ENCODE measurements around the gene BAG2.

Gene BAG2

GRCh38 chr6:57177545-57178265, 5.6 kb downstream of the BAG2 start:
- no peak for DNase-seq

- no peak for DNase-seq
Measured at GRCh38 chr6:57180596-57180995, 8.5 kb downstream of the BAG2 start.

GRCh38 chr6:57182017-57182432, 9.9 kb downstream of the BAG2 start:
- DNase-seq = no peak

GRCh38 chr6:57183336-57183735, 11.2 kb downstream of the BAG2 start:
- no peak for DNase-seq

DNA sequence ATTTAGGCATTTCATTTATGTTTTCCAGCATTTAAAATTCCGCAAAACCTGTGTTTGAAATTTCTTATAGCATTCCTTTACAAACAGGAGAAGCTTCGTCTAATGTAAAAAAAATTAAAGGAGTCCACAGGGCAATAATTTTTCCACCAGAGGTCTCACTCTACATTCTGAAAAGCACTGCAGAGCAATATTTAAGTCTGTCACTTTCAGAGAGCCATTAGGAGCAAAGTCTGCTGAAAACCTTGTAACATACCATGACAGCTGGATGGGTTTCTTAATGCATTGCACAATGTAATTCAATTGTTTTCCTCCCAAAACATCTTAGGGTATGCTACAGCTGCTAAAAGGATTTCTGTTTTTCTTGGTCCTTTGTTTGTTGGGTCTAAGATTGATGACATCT, 18.0 kb downstream of the BAG2 start:
- DNase-seq = no peak

DNA sequence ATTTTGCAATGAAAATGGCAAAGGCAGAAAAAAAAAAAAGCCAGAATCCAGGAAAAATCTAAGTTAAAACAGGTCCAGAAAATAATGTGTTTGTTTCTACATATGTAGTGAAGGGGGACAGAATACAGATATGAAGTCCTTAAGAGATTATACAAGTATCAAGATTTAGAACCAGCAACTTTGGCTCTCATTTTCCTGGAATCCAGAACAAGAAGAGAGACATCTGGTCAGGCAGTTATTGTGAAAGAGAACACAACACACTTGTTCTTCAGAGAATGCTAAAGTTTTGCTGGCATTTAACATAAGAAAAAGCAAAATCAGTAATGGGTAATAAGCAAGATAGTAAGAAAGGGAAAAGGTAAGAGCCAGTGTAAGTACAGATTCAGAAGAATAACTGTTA, 21.1 kb downstream of the BAG2 start:
- DNase-seq = no peak

- DNase-seq = no peak
Measured at GRCh38 chr6:57195457-57195856, 23.3 kb downstream of the BAG2 start.

DNA sequence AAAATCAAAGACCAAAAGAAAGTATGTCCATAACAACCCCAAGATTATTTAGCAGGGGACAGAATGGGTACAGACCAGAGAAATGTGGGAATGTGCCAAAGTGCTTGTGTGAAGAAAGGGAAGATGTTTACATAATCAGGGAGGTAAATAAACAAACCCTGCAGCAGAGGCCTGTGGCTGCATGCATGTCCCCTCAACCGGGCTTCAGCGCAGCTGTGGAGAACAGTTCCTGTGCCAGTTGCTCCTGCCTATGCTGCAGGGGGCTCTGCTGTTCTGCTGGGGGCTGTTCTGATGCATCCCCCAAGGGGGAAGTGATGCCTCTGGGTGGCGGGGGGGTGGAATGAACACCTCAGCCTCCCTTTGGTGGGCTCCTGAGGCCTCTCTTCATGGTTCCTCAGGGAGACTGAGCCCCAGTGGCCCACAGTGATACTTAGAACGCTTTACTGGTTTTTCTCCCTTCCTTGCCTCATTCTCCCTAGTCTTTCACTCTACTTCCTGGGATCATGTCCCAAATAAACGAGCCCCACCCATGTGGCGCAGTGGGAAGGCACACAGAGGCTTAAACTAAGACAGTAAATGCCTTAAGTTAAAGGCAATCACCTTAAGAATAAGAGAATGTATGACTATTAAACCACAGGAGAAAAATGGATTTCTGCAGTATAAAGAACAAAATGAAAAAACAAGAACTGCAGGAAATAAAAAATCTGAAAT, 27.0 kb downstream of the BAG2 start:
- DNase-seq = no peak

- no peak for DNase-seq
Measured at GRCh38 chr6:57201718-57202117, 29.6 kb downstream of the BAG2 start.

DNA sequence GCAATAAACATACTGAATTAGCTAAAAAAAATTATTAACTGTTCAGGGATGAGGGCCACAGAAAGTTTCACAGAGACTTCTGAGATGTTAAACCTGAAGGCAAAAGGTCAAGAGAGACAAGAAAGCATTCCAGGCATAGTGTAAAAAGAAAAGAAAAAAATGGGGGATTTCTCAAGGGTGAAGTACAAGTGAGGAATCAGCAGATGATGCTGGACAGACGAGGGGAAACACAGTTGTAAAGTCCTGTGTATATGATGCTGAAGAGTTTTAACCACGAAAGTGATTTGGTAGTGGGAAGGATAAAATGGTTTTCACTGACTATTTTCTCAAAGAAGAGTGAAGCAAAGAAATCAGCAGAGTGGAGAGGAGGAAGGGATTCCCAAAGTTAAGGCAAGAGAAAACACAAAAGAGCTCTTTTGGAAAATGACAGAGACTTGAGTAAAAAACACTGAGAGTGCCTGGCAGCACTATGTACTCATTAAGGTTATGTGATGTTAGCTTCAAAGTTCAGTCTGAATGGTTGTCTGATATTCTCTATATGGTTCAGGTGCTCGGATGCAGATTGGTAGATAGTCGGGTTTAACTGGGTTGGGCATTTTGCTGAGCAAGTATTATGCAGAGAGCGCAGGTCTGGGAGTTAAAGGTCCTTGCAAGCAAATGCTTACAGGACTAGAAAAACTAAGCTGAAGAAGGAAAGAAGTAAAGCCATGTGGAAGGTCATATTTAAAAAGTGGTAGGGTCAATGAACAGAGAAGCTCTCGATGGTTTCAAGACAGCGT, 33.6 kb downstream of the BAG2 start:
- DNase-seq = no peak

DNA sequence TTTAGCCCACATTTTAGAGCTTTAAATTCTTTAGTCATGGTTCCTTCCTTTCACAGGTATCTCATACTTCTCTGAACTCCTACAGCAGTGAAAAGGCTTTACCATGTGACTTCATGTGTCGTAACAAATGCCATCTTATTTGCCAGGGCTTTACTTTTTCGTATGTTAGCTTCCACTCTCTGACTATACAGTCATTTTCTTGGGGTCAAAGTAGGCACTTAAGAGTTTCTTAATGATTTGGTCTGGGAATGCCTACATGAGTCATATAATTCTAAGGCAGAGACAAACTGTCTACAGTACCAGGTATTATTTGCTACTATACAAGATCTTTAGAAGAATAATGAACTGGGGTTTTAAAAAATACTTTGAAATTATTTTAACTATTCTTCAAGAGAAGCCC, 35.0 kb downstream of the BAG2 start:
- no peak for DNase-seq

DNA sequence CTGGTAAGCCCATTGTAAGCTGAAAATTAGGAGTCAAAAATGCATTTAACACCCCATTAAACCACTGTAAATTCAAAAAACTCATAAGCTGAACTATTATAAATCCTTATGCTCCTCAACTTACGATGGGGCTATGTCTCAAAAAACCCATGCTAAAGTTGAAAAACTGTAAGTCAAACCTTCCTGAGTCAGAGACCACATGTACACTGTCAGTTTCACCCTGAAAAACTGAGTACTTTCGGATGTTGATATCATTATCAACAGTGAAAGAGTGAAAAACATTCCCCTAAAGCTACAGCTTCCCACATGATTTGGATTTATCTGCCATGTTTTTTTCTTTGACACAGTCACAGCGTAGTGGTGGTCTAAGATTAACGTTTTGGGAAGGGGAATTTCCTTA, 35.7 kb downstream of the BAG2 start:
- DNase-seq = no peak

- DNase-seq = no peak
Measured at GRCh38 chr6:57209030-57209429, 36.9 kb downstream of the BAG2 start.

- no peak for DNase-seq
Measured at GRCh38 chr6:57210060-57210459, 37.9 kb downstream of the BAG2 start.

DNA sequence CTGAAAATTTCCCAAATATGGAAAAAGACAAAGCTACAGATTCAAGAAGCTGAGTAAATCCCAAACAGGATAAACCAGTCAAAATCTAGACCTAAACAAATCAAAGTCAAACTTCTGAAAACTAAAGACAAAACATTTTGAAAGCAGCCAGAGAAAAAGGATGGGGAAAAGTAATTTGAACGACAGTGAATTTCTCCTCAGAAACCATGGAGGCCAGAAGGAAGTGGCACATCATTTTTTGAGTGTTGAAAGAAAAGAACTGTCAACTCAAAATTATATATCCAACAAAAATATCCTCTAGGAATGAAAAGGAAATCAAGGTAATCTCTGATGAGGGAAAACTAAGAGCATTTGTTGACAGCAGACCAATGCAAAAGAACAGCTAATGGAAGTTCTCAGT, 43.1 kb downstream of the BAG2 start:
- DNase-seq = no peak

DNA sequence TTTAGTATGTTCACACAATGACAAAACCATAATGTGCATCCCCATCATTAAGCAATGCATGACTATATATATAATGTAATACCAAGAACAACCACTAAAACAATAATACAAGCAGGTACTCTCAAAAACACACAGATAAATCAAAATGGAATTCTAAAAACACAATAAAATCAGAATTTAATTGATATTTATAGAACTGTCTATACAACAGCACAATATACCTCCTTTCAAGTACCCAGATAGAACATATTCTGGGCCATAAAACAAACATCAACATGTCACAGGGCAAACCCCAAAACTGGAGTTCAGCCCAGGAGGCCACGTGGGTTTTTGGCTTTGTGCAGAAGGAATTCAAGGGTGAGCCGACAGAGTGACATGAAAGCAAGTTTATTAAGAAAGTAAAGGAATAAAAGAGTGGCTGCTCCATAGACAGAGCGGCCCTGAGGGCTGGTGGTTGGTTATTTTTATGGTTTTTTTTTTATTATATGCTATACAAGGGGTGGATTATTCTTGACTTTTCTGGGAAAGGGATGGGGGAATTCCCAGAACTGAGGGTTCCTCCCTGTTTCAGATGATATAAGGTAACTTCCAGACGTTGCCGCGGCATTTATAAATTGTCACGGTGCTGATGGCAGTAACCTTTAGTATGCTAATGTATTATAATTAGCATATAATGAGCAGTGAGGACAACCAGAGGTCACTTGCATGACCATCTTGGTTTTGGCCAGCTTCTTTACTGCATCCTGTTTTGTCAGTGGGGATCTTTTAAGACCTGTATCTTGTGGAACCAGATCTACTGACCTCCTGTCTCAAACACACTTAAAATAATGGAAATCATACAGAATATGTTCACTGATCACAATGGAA, 44.3 kb downstream of the BAG2 start:
- no peak for DNase-seq

DNA sequence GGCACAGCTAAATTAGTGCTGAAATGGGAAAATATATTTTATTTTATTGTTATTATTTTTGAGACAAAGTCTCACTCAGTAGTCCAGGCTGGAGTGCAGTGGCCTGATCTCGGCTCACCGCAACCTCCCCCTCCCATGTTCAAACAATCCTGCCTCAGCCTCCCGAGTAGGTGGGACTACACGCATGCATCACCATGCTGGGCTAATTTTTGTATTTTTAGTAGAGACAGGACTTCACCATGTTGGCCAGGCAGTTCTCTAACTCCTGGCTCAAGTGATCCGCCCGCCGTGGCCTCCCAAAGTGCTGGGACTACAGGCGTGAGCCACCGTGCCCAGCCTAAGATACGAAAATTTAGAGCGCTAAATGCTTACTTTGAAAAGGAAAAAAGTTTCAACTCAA, 45.1 kb downstream of the BAG2 start:
- DNase-seq = no peak

- no peak for DNase-seq
Measured at GRCh38 chr6:57220083-57220703, 48.1 kb downstream of the BAG2 start.

- peak; percentile 72 for DNase-seq
Measured at GRCh38 chr6:57221191-57221935, 49.2 kb downstream of the BAG2 start.

DNA sequence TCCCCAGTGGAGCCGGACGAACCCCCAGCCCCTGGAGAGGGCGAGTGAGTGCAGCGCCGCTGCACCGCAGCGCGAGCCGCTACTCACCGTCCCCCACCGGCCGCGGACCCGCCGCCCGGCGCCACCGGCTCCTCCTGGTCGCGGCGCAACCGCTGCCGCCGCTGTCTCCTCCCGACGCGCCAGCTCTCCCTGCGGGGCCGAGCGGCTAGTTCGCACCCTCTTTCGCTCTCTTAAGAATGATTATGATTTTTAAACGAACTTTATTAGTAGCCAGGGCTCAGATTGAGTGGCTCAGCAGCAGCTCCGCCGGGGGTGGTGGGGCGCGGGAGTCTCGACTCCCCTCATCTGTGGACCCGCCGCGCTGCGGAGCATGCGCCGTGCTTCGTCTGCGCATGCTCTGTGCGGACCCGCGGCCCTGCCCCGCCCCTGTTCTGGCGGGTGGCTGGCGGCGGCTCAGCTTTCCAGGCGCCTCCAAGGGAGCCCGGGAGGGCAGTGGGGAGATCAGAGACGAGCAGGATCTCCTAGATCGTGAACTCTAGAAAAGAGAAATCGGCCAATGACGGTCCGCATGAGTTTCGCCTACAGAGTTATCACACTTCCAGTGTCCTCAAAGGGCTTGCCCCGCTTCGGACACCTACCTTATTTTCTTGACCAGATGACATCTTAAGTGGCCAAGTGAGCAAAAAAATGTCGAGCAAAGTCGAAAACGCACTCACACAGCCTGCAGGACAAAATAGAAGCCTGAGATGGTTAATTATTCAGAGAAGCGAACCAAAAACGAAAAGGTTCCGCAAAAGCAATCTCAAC, 50.0 kb downstream of the BAG2 start, which contains the start of gene RAB23:
Gene RAB23 (minus strand): TSS at position 372 of the 807 bp plus-strand sequence. CDS start 11,927 bp downstream, outside the sequence.
- DNase-seq = peak; percentile 85

DNA sequence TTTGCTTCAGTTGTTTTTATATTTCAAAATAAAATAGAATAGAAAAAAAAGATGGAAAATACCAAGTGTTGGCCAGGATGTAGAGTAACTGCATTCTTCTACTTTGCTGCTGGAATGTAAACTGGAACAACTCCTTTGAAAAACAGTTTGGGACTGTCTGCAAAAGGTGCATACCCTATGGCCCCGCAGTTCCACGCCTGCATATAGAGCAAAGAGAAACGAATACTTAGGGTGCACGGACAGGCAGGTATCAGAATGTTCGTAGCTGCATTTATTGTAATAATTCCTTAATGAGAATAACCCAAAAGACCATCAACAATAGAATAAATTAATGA, 50.6 kb downstream of the BAG2 start:
- no peak for DNase-seq
